Kidney (tissue), 14 donors: ENCODE results near the gene SLC25A34. TPM values are rescaled to one million over a fixed set of nuclear protein-coding genes. Genes with fewer than 3 reads are reported as not detected.

Experiments
- DNase-seq, 5 donors: peaks; one replicate each; pipeline ENCODE4 v3.0.0-alpha.2; 2013 to 2020
- FAIRE-seq: peaks from 2 replicates; lab custom pipeline; 2012; peaks lifted over from hg19 to GRCh38; lab: Jason Lieb, UNC
- H3K27ac ChIP-seq, 2 donors: one replicate each; pipeline ENCODE4 v1.7.0; 2013; ENCODE audit warnings: low read depth in 2 of 2, low read length in 2 of 2, inconsistent platforms in 1 of 2
- H3K27me3 ChIP-seq: one replicate; pipeline ENCODE4 v1.7.1; 2013; ENCODE audit warnings: low read length, inconsistent platforms; ENCODE audit not compliant: control insufficient read depth, insufficient read depth
- H3K36me3 ChIP-seq, 3 donors: one replicate each; pipeline versions ENCODE4 v1.7.0 to v1.7.1; 2013; ENCODE audit warnings: low read length in 3 of 3, control low read depth in 1 of 3, inconsistent platforms in 1 of 3; ENCODE audit not compliant: insufficient read depth in 3 of 3, control insufficient read depth in 2 of 3
- H3K4me1 ChIP-seq, 3 donors: one replicate each; pipeline versions ENCODE4 v1.7.0 to v1.7.1; 2013; ENCODE audit warnings: low read length in 3 of 3, inconsistent platforms in 1 of 3, low read depth in 1 of 3; ENCODE audit not compliant: control insufficient read depth in 2 of 3, insufficient read depth in 2 of 3
- H3K4me3 ChIP-seq, 3 donors: one replicate each; pipeline versions ENCODE4 v1.7.0 to v1.8.1; 2013; ENCODE audit warnings: low read length in 3 of 3, control low read depth in 1 of 3, inconsistent platforms in 1 of 3
- H3K9ac ChIP-seq, 3 donors: one replicate each; pipeline versions ENCODE4 v1.7.0 to v1.7.1; 2013; ENCODE audit warnings: low read length in 3 of 3, control low read depth in 1 of 3, inconsistent platforms in 1 of 3
- H3K9me3 ChIP-seq, 3 donors: one replicate each; pipeline versions ENCODE4 v1.7.0 to v1.7.1; 2013; ENCODE audit warnings: low read length in 3 of 3, control low read depth in 1 of 3, inconsistent platforms in 1 of 3; ENCODE audit not compliant: control insufficient read depth in 2 of 3, insufficient read depth in 1 of 3
- CTCF ChIP-seq: IDR thresholded peaks from 3 replicates; pipeline ENCODE4 v1.5.1; 2012; ENCODE audit warnings: mild to moderate bottlenecking, moderate library complexity, borderline replicate concordance; ENCODE audit not compliant: insufficient read depth; ENCODE audit errors: extremely low read depth
- intact Hi-C: fragments of 100-400 bp; cut with DNase I; formaldehyde crosslinking; loops from one replicate; pipeline ENCODE4 v1.11.1; 2022
- polyA plus RNA-seq: library from polyadenylated mRNA; stranded (reverse); fragments of 350-450 nt; fragmentation: Illumina TruSeq; extraction: RNeasy Lipid Tissue Mini Kit (QIAGEN cat#74804); gene quantifications from one replicate; pipeline ENCODE4 v1.2.3, GENCODE V29; 2014; ENCODE audit warnings: low read depth, low replicate concordance; ENCODE audit not compliant: insufficient read depth
- total RNA-seq: library from RNA; stranded (reverse); fragmentation: NEBNext Ultra II Directional; extraction: Animal tissue kit (Norgen Biotek cat#: 25700); gene quantifications from one replicate; pipeline ENCODE4 v1.2.1, GENCODE V29; 2021
- donor health status: control.
- donor health status: control.
- donor health status: control.
- donor health status: control.
- donor health status: control.
- donor health status: DM: yes; HTN: yes; CAD: no.
- donor health status: Normal renal cell carcinoma (clear cell type).

SLC25A34 gene
- total and polyA plus RNA-seq, 2 donors from 2014 or later, result 1.5 to 12.2 TPM

DNA sequence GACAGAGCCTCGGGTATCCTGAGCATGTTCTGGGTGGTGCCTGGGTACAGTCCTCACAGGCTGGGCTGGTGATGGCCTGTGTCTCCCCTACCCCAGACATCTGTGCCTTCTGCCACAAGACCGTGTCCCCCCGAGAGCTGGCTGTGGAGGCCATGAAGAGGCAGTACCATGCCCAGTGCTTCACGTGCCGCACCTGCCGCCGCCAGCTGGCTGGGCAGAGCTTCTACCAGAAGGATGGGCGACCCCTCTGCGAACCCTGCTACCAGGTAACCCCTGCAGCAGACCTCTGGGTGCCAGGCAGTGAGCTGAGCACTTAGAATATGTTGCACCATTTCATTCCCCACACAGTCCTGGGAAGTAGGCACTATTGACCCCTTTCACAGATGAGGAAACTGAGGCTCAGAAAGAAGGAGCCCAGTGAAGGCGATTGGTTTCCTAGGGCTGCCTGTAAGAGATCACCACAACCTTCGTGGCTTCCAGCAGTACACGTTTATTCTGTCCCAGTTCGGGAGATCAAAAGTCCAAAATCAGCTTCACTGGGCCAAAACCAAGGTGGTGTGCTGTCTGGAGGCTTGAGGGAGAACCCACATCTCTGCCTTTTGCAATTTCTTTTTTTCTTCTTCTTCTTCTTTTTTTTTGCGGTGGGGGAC is 34.4 kb downstream of the SLC25A34 start:
- H3K4me1 ChIP-seq, result no peaks in the 10 kb centered on the region
- intact Hi-C loops, result no loop called here
- H3K9ac ChIP-seq, result no peak overlapping the region
- no peak overlapping the region for H3K4me3 ChIP-seq
- no peak overlapping the region for H3K27ac ChIP-seq
- H3K36me3 ChIP-seq, result peaks cover 0 to 18% (median 0%) of the 10 kb centered on the region in 3 donors
- no peaks in the 10 kb centered on the region for H3K27me3 ChIP-seq
- no peaks in the 10 kb centered on the region for H3K9me3 ChIP-seq
- no peak for TF ChIP-seq CTCF
- no peak for FAIRE-seq
- DNase-seq, result no peak

DNA sequence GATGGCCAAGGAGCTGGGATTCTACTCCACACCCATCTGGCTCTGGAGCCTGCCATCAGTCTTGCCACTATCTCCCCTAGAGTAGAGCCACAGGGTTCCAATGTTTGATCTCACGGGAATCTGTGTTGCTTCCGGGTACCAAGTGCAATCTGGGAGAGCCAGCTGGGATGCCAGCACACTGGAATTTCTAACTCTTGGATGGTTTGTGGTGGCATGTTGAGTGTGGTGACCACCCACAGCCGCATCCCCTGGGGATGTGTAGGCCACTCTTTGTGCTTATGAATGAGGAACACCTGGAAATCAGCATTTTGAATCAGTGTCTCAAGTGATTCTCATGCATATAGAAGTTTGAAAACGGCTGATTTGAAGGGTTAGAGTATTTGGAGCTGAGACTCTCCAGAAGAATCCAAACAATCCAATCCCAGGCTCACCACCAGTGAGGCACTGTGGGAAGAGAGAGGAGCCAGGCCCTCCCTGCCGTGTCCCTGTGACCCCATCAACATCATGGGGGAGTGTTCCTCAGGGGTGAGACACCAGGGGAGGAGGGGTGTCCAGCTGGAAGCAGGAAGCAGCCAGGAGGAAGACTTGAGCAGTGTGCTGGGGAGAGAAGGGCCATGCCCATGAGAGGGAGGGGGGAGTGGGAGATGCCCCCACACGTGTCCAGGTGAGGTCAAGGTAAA is 35.9 kb downstream of the SLC25A34 start:
- no peak overlapping the region for H3K9ac ChIP-seq
- no peak overlapping the region for H3K4me3 ChIP-seq
- no peak for TF ChIP-seq CTCF
- no peaks in the 10 kb centered on the region for H3K9me3 ChIP-seq
- FAIRE-seq, result no peak
- peaks cover 0 to 18% (median 0%) of the 10 kb centered on the region in 3 donors for H3K36me3 ChIP-seq
- no peaks in the 10 kb centered on the region for H3K4me1 ChIP-seq
- no peaks in the 10 kb centered on the region for H3K27me3 ChIP-seq
- intact Hi-C loops, result no loop called here
- peak in 2 of 5 donors; percentile 34 to 45 for DNase-seq
- no peak overlapping the region for H3K27ac ChIP-seq

DNA sequence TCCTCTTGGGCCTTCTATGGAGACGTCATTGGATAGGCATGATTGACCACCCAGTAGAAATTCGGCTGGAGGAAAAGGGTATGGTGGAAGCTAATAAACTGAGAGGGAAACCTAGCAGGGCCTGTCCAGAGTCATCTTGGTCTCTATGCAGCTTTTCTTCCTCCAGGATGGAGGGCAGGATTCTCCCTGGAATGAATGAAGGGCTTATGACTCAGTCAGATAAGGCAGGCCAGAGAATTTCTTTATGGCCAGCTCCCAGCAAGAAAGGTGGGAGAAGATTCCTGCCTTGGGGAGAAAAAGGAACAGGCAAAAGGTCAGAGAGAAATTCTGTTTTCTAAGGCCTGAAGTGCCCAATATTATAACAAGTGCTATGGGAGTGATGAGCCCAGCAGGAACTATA is 39.6 kb downstream of the SLC25A34 start:
- intact Hi-C loops, result no loop called here
- peaks cover 0 to 8% (median 3%) of the 10 kb centered on the region in 3 donors for H3K36me3 ChIP-seq
- H3K4me3 ChIP-seq, result no peak overlapping the region
- FAIRE-seq (no peak), DNase-seq (no peak)
- TF ChIP-seq CTCF, result no peak
- H3K27me3 ChIP-seq, result no peaks in the 10 kb centered on the region
- H3K4me1 ChIP-seq, result peaks cover 0 to 3% (median 0%) of the 10 kb centered on the region in 3 donors
- no peak overlapping the region for H3K27ac ChIP-seq
- no peak overlapping the region for H3K9ac ChIP-seq
- H3K9me3 ChIP-seq, result no peaks in the 10 kb centered on the region
